H1 (cell line): ENCODE measurements around the gene AIFM3. TPM values are rescaled to one million over a fixed set of nuclear protein-coding genes. Genes with fewer than 3 reads are reported as not detected.

Source experiments
- GABPA ChIP-seq: IDR thresholded peaks from 2 replicates; pipeline ENCODE4 v1.6.1; 2011; ENCODE audit warnings: mild to moderate bottlenecking, low read length, moderate library complexity, borderline replicate concordance; ENCODE audit not compliant: insufficient read depth
- GTF2F1 ChIP-seq: IDR thresholded peaks from 2 replicates; pipeline ENCODE4 v1.6.1; 2012; ENCODE audit warnings: low read depth, low read length, improper control_type of control experiment, borderline replicate concordance
- MAFK ChIP-seq: IDR thresholded peaks from 2 replicates; pipeline ENCODE4 v1.6.1; 2012; ENCODE audit warnings: low read depth, mild to moderate bottlenecking, improper control_type of control experiment, low read length
- SAP30 ChIP-seq: fragments of 300-600 bp; sonication (generic); IDR thresholded peaks from 2 replicates; pipeline ENCODE4 v1.7.1; 2012; ENCODE audit warnings: low read length, moderate library complexity, mild to moderate bottlenecking, inconsistent platforms; ENCODE audit not compliant: insufficient read depth, insufficient replicate concordance
- SIX5 ChIP-seq: IDR thresholded peaks from 2 replicates; pipeline ENCODE4 v1.6.1; 2011; ENCODE audit warnings: mild to moderate bottlenecking, low read depth, low read length
- SP4 ChIP-seq: IDR thresholded peaks from 2 replicates; pipeline ENCODE4 v1.6.1; 2012; ENCODE audit warnings: low read length, inconsistent platforms
- YY1 ChIP-seq: IDR thresholded peaks from 2 replicates; pipeline ENCODE4 v1.6.1; 2011; ENCODE audit warnings: low read depth, mild to moderate bottlenecking, low read length
- polyA plus RNA-seq, 7 experiments: library from polyadenylated mRNA; depleted of rRNA in 3 of 7; stranded (reverse) in 5 of 7; unstranded in 2 of 7; fragments of >200 nt in 5 of 7; fragments of 200-250 nt in 2 of 7; gene quantifications; 1 replicate in 5 of 7; 2 replicates in 1 of 7; 4 replicates in 1 of 7; pipeline versions ENCODE4 v1.2.1 to v1.2.3, GENCODE V29; 2011 to 2013; ENCODE audit warnings: missing spikeins in 2 of 7, mixed read lengths in 2 of 7
- total RNA-seq: library from RNA; stranded (reverse); fragmentation: NEBNext Ultra II Directional; extraction: Animal tissue kit (Norgen Biotek cat#: 25700); gene quantifications from 2 replicates; pipeline ENCODE4 v1.2.1, GENCODE V29; 2021
- TF ChIP-seq, protein P1 (sequence below): IDR thresholded peaks from 2 replicates; pipeline ENCODE4 v1.6.1; 2011; ENCODE audit warnings: low read depth, mild to moderate bottlenecking, low read length; ENCODE audit not compliant: insufficient read depth

The AIFM3 gene
- total and polyA plus RNA-seq, 2 of the 8 experiments (the other 6 are each of a cell fraction or from before 2014, with no cell fraction given) = 0.86 to 1.4 TPM

DNA sequence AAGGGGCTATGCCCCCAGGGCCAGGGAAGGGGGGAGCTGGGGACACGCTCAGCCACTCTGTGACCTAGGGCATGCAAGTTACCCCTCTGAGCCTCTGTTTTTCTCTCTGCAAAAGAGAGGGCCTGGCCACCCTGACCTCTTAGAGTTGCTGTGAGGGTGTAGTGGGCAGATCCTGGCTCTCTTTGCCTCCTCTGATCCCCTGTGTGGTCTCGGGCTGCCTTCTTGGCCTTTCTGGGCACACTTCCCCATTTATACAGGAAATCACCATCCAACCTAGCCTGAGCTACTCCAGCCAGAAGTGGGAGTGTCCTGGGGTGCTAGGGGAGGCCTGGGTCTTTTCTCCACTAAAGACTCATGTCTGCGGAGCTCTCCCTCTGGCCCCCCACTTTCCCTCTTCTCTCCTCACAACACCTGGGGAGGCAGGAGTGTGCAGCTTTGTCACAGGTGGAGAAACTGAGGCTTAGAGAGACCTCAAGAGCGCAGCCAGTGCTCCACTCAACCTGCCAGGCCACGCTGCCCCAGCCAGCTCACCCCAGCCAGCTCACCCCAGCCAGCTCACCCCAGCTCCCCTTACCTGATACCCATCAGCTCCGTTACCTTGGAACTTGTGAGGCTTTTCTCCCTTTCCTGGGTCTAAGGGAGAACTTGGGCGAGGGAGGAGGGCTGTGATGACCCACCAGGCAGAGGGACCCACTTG lies 1.4 kb downstream of the AIFM3 start (continued):
- TF ChIP-seq YY1 = no peak
- no peak for TF ChIP-seq MAFK
- TF ChIP-seq, protein P1, sequence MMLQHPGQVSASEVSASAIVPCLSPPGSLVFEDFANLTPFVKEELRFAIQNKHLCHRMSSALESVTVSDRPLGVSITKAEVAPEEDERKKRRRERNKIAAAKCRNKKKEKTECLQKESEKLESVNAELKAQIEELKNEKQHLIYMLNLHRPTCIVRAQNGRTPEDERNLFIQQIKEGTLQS = no peak
- TF ChIP-seq SP4 = no peak
- no peak for TF ChIP-seq SAP30
- no peak for TF ChIP-seq GABPA
- TF ChIP-seq GTF2F1 = no peak
- no peak for TF ChIP-seq SIX5
- TF ChIP-seq, all 59 proteins: peak for 0
